ENCODE measurements around the gene RAB34.

GRCh38 chr17:28750178-28751047 is 32.7 kb upstream of the RAB34 start:
- TF ChIP-seq CTCF (IDR thresholded peaks at IDR 0.05) (peak; percentile 97 to 100 (median 100)), POLR2A (IDR thresholded peaks at IDR 0.05) (no peak)

Measured in thyroid gland (tissue), 4 donors.